ENCODE measurements around the gene NTM. TPM values are rescaled to one million over a fixed set of nuclear protein-coding genes. Genes with fewer than 3 reads are reported as not detected.

Gene NTM
- polyA plus RNA-seq, 1 donor from 2014 or later, result 39.4 TPM

GRCh38 chr11:131538322-131538721, 167.9 kb downstream of the NTM start:
- no peak overlapping the region for H2AFZ ChIP-seq (ENCODE audit: low read depth, low read length)
- no peak overlapping the region for H3K9ac ChIP-seq (ENCODE audit: low read length)
- H3K79me2 ChIP-seq (replicated peaks; ENCODE audit: insufficient read depth, low read length), result no peaks in the 10 kb centered on the region
- no peak overlapping the region for H3K4me2 ChIP-seq (ENCODE audit: low read length)
- H3F3A ChIP-seq (ENCODE audit: insufficient read depth, low read length, poor library complexity, severe bottlenecking), result no peaks in the 10 kb centered on the region
- H4K20me1 ChIP-seq (ENCODE audit: insufficient read depth), result no peaks in the 10 kb centered on the region
- H3K9me2 ChIP-seq (ENCODE audit: insufficient read depth, low read length), result no peaks in the 10 kb centered on the region
- no peak for TF ChIP-seq REST (IDR thresholded peaks at IDR 0.05; ENCODE audit: borderline replicate concordance)
- no peak for TF ChIP-seq MXI1 (conservative IDR thresholded peaks at IDR 0.05; ENCODE audit: poor library complexity, severe bottlenecking)
- TF ChIP-seq RAD21 (conservative IDR thresholded peaks at IDR 0.05), result no peak
- TF ChIP-seq TAF1 (IDR thresholded peaks at IDR 0.05; ENCODE audit: low read depth), result no peak
- TF ChIP-seq POLR2AphosphoS5 (IDR thresholded peaks at IDR 0.05), result no peak
- no peak overlapping the region for H3K27ac ChIP-seq (ENCODE audit: low read length)
- H3K9me3 ChIP-seq (ENCODE audit: low read length), result no peaks in the 10 kb centered on the region
- H3K36me3 ChIP-seq (ENCODE audit: insufficient read depth, low read length), result no peaks in the 10 kb centered on the region
- H3K4me3 ChIP-seq (ENCODE audit: low read length), result no peak overlapping the region
- H3K27me3 ChIP-seq (ENCODE audit: insufficient read depth, low read depth, low read length), result no peaks in the 10 kb centered on the region

GRCh38 chr11:131540676-131541075, 170.3 kb downstream of the NTM start:
- Histone ChIP-seq H3K9me2 (ENCODE audit: insufficient read depth, low read length) (no peaks in the 10 kb centered on the region), H3F3A (ENCODE audit: insufficient read depth, low read length, poor library complexity, severe bottlenecking) (no peaks in the 10 kb centered on the region), H4K20me1 (ENCODE audit: insufficient read depth) (no peaks in the 10 kb centered on the region), H3K36me3 (ENCODE audit: insufficient read depth, low read length) (no peaks in the 10 kb centered on the region), H3K79me2 (replicated peaks; ENCODE audit: insufficient read depth, low read length) (no peaks in the 10 kb centered on the region), H3K27me3 (ENCODE audit: insufficient read depth, low read depth, low read length) (no peaks in the 10 kb centered on the region), H3K9me3 (ENCODE audit: low read length) (no peaks in the 10 kb centered on the region), H3K9ac (ENCODE audit: low read length) (no peak overlapping the region), H3K4me2 (ENCODE audit: low read length) (no peak overlapping the region), H2AFZ (ENCODE audit: low read depth, low read length) (no peak overlapping the region), H3K27ac (ENCODE audit: low read length) (no peak overlapping the region), H3K4me3 (ENCODE audit: low read length) (no peak overlapping the region)
- no peak for TF ChIP-seq EZH2 (IDR thresholded peaks at IDR 0.05; ENCODE audit: borderline replicate concordance, insufficient read depth, low read length, poor library complexity, severe bottlenecking)

GRCh38 chr11:131543389-131544025, 173.1 kb downstream of the NTM start:
- no peak overlapping the region for H3K27ac ChIP-seq (ENCODE audit: low read length)
- H3K79me2 ChIP-seq (replicated peaks; ENCODE audit: insufficient read depth, low read length), result no peaks in the 10 kb centered on the region
- H2AFZ ChIP-seq (ENCODE audit: low read depth, low read length), result no peak overlapping the region
- no peaks in the 10 kb centered on the region for H3K36me3 ChIP-seq (ENCODE audit: insufficient read depth, low read length)
- no peaks in the 10 kb centered on the region for H3K9me2 ChIP-seq (ENCODE audit: insufficient read depth, low read length)
- H3K4me3 ChIP-seq (ENCODE audit: low read length), result no peak overlapping the region
- no peaks in the 10 kb centered on the region for H3K9me3 ChIP-seq (ENCODE audit: low read length)
- no peak overlapping the region for H3K9ac ChIP-seq (ENCODE audit: low read length)
- no peaks in the 10 kb centered on the region for H4K20me1 ChIP-seq (ENCODE audit: insufficient read depth)
- H3K4me2 ChIP-seq (ENCODE audit: low read length), result no peak overlapping the region
- TF ChIP-seq TAF1 (IDR thresholded peaks at IDR 0.05; ENCODE audit: low read depth) (no peak), REST (IDR thresholded peaks at IDR 0.05; ENCODE audit: borderline replicate concordance) (no peak), RAD21 (conservative IDR thresholded peaks at IDR 0.05) (no peak), POLR2AphosphoS5 (IDR thresholded peaks at IDR 0.05) (no peak), EP300 (conservative IDR thresholded peaks at IDR 0.05; ENCODE audit: poor library complexity, severe bottlenecking) (no peak), EZH2 (IDR thresholded peaks at IDR 0.05; ENCODE audit: borderline replicate concordance, insufficient read depth, low read length, poor library complexity, severe bottlenecking) (no peak), CTCF (IDR thresholded peaks at IDR 0.05; ENCODE audit: poor library complexity, severe bottlenecking) (no peak), SMC3 (conservative IDR thresholded peaks at IDR 0.05; ENCODE audit: poor library complexity) (no peak), MXI1 (conservative IDR thresholded peaks at IDR 0.05; ENCODE audit: poor library complexity, severe bottlenecking) (no peak)
- no peaks in the 10 kb centered on the region for H3K27me3 ChIP-seq (ENCODE audit: insufficient read depth, low read depth, low read length)
- H3F3A ChIP-seq (ENCODE audit: insufficient read depth, low read length, poor library complexity, severe bottlenecking), result no peaks in the 10 kb centered on the region

Measured in neural cell (in vitro differentiated cells).